ENCODE data around the gene BBS9.
"Not testable (repeated sequence)": the region's sequence is repeated elsewhere in the genome, so short reads cannot be mapped to it uniquely, and the experiment has no call there.

The BBS9 gene

DNA sequence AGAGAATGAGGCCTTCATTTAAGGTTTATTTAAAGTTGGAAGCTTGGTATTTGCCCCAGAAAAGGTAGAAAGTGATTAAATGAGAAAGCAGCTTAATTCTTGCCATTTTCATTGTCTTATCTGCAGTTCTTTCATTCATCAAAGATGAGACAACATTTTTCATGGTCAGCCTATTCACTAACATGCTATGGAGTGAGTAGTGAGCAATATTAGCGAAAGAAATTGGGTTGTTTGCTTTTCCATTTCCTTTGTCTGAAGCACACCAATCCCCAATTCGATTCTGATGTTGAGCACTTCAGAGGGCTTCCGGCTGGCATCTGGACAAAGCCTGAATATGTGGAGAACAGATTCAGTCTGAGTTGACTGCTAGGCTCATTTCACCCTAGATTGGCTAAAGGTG is 317.2 kb downstream of the BBS9 start:
- DNase-seq: no peak

DNA sequence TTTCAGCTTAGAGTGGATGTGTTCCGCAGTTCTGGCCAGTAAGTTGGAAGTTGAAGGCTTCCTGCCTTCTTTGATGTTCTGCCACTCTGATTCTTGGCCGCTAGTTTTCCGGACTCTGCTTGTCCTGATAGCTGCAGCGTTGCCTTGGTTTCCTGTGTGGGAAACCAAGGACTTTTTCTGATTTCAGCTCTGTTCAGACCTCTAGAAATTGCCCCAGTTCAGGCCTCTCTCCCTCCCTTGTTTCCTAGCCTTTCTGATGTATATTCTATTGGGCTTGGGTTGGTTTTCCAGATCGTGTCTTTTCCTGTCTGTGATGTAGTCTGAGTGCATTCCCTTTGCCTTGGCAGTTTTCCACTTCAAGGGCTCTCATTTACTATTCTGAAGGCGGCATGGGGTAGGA is 318.7 kb downstream of the BBS9 start:
- no peak for DNase-seq

- no peak for DNase-seq
Observed at GRCh38 chr7:33449847-33450246, 320.5 kb downstream of the BBS9 start.

GRCh38 chr7:33452805-33453502 is 323.6 kb downstream of the BBS9 start:
- no peak for DNase-seq

GRCh38 chr7:33457039-33457438 is 327.7 kb downstream of the BBS9 start:
- no peak for DNase-seq

DNA sequence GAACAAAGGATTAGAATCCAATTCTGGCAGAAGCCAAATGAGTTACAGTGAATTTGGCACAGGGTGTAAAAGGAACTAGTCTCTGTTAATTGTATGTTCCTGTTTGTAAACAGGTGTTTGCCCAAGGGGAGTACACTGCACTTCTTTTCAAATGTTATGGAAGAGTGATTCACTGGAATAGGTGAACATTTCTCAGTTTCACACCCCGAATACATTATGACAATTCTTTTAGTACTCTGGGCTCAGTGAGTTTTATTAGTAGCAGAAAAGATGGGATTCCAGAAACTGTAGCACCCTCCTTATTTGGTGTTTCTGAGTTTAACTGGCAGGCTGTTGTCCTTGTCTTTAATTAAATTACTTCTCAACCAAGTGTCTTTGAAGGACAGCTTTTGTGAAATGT is 329.2 kb downstream of the BBS9 start:
- DNase-seq: no peak

- no peak for DNase-seq
Observed at GRCh38 chr7:33459340-33459751, 330.0 kb downstream of the BBS9 start.

GRCh38 chr7:33463131-33463530 is 333.8 kb downstream of the BBS9 start:
- DNase-seq: no peak

DNA sequence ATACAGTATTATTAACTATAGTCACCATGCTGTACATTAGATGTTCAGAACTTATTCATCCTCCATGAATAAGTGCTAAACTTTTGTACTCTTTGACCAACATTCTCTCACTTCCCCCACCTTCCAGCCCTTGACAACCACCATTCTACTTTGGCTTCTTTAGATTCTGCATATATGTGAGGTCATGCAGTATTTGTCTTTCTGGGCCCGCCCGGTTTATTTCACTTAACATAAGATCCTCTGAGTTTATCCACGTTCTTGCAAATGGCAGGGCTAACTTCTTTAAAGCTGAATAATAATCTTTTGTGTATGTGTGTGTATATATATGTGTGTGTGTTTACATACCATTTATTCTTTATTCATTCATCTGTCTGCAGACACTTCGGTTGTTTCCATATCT is 336.8 kb downstream of the BBS9 start:
- no peak for DNase-seq

- no peak for DNase-seq
Observed at GRCh38 chr7:33471636-33472242, 342.4 kb downstream of the BBS9 start.

- DNase-seq: no peak
Observed at GRCh38 chr7:33472348-33473025, 343.1 kb downstream of the BBS9 start.

GRCh38 chr7:33477719-33478480 is 348.5 kb downstream of the BBS9 start:
- no peak for DNase-seq

DNA sequence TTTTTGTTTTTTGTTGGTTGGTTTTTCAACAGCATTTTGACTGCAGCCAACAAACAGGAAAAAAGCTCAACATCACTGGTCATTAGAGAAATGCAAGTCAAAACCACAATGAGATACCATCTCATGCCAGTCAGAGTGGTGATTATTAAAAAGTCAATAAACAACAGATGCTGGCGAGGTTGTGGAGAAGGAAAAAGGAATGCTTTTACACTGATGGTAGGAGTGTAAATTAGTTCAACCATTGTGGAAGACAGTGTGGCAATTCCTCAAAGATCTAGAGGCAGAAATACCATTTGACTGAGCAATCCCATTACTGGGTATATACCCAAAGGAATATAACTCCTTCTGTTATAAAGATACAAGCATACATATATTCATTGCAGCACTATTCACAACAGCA is 355.1 kb downstream of the BBS9 start:
- DNase-seq: not testable (repeated sequence)

DNA sequence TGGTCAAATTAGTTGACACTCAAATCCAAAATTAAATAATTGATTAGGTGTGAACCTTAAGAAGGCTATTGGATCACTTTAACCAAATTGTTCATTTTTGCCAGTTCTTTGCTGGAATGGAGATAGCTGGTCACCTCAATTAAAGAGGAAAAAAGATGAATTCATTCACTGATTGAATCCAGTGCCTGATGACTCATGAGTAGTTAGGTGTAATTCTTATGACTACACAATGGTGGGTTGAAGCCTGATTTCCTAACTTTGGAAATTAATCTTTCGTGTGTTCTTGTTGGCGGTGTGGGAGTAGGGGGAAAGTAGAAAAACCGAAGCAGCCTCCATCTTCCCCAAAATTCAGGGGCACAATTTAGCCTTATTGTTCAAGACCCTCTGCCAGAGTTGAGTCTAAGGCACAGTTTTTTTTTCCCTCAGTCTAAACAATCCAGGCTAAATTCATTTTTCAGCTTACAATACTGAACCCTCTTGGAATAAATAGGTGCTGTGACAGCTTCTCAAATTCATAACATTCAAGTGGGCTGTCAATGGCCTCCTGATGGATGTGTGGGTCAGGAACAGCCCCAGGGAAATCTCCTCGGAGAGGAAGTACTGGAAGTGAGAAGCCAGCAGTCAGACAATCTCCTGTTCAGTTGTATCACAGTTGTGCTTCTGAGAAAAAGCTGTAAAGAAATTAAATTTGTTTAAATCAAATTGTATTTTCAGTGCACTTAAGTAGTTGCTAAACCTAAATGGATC is 356.6 kb downstream of the BBS9 start:
- no peak for DNase-seq

DNA sequence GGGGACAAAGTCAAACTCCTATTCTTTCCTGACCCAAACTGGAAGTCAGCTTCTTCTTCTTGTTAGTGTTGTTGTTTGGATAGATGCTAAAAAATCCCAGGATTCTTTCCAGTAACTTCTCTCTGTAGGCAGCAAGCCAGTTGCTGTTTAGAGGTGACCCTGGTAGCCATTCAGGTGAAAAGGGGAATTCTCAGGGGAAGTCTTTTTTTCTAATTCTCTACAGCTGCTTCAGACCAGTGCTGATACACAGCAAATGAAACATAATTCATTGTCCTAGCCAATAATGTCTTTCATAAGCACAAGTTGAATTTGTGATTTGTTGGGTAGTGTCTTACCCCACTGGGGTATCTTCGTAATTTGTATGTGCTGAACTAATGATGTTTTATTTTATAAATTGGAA is 357.3 kb downstream of the BBS9 start:
- DNase-seq: no peak

- no peak for DNase-seq
Observed at GRCh38 chr7:33487998-33488682, 358.8 kb downstream of the BBS9 start.

DNA sequence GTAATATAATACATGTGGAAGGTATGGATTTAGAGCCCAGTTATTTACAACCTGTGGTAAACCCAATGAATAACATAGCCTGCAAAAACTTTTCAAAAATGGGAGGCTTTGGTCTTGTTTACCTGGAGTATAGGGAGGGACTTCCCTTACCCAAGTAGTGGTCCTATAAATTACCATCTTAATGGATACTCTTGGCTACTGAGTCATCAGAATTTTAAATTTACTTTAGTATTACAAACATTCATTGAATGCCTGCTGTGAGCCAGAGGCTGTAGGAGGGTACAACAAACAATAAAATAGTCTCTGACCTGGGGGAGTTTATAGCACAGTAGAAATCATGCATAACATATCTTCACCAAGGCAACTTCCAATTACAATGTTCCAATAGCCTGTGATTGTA is 365.1 kb downstream of the BBS9 start:
- DNase-seq: no peak

- DNase-seq: no peak
Observed at GRCh38 chr7:33495207-33495606, 365.8 kb downstream of the BBS9 start.

DNA sequence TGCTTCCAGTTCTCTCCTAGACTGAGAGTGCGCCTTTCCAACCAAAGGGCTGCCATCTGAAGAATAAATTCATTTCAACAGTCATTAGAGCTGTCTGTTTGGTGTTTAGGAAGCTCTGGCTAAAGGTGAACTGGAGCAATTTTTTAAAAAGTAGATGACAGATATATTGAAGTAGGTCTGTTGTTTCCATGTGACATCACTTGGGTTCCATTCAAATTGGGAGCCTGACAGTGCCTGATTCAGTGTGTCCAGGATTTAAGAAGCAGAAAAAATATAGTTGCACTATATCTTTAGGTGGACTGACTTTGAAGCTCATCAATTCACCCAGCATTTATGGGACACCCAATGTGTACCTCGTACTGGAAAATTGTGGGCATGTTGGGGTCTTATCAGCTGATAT is 367.7 kb downstream of the BBS9 start:
- DNase-seq: no peak

DNA sequence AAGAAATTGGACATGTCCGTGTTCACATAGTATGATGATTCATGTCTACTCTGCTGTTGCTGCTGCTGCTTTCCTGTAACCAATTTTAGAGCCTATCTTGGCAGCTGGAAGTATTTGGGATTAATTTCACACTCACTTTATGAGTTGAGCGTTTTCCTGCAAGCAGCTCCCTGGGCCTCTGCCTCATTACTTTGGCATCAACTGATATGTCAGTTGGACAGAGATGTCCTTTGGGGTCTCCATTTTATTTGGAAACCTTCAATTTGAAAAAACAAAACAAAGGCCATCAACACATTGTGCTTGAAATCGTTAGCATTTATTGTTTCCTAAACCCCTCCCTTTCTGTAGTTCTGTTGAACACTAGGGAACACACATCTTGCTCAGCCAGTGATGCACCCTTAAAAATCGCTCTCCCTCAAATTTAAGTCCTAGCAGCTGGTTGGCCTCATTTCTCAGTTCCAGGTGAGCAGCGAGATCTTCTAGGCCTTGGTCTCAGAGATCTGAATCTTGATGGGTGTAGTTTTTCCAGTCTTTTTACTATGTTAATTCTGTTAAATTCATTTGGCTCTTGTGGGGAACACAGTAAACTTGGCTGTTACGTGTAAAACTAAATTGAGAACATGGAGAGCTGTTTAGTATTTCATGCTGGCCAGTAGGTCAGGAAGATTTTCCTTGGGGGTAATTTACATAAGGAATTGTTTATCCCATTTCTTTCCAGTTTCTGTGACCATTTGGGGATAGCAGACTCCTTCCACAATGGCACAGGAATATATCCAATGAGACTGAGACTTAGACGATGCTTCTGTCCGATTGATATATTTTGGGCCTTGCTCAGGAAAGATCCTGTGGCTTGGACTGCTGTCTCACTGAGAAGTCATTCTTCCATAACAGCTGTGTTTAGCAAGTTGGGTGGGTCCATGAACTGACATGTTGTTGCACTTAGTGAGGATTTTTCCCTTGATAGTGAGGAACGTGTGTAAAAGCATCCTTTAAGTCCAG is 371.6 kb downstream of the BBS9 start:
- DNase-seq: no peak

DNA sequence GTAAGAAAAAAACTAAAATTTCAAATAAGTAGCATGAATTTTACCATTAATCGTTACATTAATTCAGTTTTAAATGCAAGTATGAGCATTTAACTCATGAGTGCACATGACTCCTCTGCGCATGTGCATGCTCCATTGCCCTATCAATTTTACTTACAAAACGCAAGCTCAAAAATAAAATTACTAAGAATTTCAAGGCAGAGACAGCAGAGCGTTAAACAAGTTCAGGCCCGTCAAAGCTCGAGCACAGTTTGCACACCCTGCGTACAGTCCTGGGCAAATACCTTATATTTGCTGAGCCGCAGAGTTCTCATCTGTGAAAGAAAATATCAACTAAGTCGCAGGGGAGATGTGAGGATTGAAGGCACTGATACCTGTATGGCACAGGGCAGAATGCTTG is 373.6 kb downstream of the BBS9 start:
- DNase-seq: no peak

Measured in RPMI8226 (cell line).